LHCN-M2 (cell line): ENCODE data around the gene NUDT6. TPM values are rescaled to one million over a fixed set of nuclear protein-coding genes. Genes with fewer than 3 reads are reported as not detected.
A peak's percentile ranks its signal among the peaks of the same experiment; 100 is the strongest.

Experiments
- DNase-seq: peaks from one replicate; pipeline ENCODE4 v3.0.0-alpha.2; 2012; ENCODE audit warnings: low read depth
- total RNA-seq: library from RNA; depleted of rRNA; stranded (reverse); fragments of >200 nt; gene quantifications from 2 replicates; pipeline ENCODE4 v1.2.3, GENCODE V29; 2014

The NUDT6 gene
- total RNA-seq, 1 experiment from 2014 or later: 14.1 TPM

GRCh38 chr4:122914292-122914904, 8.0 kb downstream of the NUDT6 start:
- DNase-seq: peak; percentile 58

GRCh38 chr4:122912810-122913575, 9.4 kb downstream of the NUDT6 start:
- DNase-seq: peak; percentile 46

GRCh38 chr4:122911588-122911987, 10.8 kb downstream of the NUDT6 start:
- no peak for DNase-seq

DNA sequence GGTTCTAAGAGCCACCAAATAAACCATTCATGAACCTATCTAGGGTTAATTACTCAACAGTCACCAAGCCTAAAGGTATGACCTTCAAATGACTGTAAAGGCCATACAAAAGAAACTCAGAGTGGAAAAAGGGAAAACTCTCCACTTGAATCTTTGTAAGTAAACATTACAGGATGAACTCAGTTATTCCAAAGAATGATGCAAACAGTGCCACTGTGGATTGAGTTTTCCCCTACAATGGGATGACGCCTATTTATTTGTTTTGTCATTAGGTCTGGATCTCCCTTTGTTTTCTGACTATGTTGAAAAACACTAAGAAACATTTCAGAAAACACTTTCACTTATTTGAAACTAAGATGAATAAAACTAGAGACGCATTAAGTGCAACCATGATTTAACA, 12.7 kb downstream of the NUDT6 start:
- no peak for DNase-seq

- DNase-seq: no peak
Observed at GRCh38 chr4:122908223-122908622, 14.2 kb downstream of the NUDT6 start.

DNA sequence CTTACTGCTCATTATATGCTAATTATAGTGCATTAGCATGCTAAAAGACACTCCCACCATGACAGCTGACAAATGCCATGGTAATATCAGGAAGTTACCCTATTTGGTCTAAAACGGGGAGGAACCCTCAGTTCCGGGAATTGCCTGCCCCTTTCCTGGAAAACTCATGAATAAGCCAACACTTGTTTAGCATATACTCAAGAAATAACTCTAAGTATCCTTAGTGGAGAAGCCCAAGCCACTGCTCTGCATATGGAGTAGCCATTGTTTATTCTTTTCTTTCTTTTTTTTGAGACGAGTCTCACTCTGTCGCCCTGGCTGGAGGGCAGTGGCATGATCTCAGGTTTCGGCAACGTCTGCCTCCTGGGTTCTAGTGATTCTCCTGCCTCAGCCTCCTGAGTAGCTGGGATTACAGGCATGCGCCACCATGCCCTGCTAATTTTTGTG, 15.5 kb downstream of the NUDT6 start:
- DNase-seq: no peak

- DNase-seq: no peak
Observed at GRCh38 chr4:122903766-122904288, 18.6 kb downstream of the NUDT6 start.

GRCh38 chr4:122901247-122902010, 21.0 kb downstream of the NUDT6 start:
- peak; percentile 20 for DNase-seq

GRCh38 chr4:122900314-122900713, 22.1 kb downstream of the NUDT6 start:
- DNase-seq: no peak

DNA sequence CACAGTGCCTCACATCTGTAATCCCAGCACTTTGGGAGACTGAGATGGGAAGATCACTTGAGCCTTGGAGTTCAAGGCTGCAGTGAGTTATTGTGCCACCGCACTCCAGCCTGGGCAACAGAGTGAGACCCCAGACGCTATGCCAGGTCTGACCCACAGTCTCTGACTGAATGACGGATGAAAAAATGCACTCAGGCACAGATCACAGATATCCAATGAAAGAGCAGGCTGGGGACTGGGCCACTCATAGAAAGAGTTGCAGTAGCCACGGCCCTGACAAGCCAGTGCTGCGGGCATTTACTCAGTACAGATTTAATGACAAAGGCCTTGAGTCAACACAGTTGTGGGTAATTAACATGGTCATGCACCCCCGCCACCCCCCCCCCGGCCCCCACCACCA, 22.7 kb downstream of the NUDT6 start:
- no peak for DNase-seq

- peak; percentile 91 for DNase-seq
Observed at GRCh38 chr4:122898370-122899150, 23.8 kb downstream of the NUDT6 start.

- DNase-seq: no peak
Observed at GRCh38 chr4:122896270-122896669, 26.1 kb downstream of the NUDT6 start.

GRCh38 chr4:122895336-122895995, 26.9 kb downstream of the NUDT6 start:
- DNase-seq: no peak

DNA sequence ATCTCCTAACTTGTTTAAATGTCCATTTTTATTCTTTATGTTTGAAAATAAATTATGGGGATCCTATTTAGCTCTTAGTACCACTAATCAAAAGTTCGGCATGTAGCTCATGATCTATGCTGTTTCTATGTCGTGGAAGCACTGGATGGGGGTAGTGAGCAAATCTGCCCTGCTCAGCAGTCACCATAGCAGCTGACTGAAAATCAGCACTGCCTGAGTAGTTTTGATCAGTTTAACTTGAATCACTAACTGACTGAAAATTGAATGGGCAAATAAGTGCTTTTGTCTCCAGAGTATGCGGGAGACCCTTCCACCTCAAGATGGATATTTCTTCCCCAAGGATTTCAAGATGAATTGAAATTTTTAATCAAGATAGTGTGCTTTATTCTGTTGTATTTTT, 27.6 kb downstream of the NUDT6 start:
- no peak for DNase-seq

- DNase-seq: no peak
Observed at GRCh38 chr4:122890147-122890795, 32.1 kb downstream of the NUDT6 start.

GRCh38 chr4:122889726-122890125, 32.7 kb downstream of the NUDT6 start:
- no peak for DNase-seq

DNA sequence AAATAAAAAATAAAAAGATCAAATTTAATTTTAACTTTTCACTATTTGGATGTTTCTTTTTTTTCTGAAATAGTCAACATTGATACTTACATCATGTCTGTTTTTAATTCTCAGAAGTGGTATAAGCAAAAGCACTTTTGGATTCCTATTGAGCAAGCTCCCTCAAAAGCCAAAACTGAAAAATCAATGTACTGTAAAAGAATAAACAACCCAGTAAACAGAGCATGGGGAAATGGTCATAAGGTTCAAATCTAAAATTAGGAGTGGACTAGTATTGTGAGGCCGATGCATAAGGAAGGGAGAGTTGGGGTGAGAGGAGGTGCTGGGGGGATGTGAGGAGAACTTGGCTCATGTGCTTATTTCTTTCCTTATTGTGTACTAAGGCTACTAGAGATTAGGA, 37.9 kb downstream of the NUDT6 start:
- DNase-seq: no peak

- DNase-seq: no peak
Observed at GRCh38 chr4:122882857-122883735, 39.3 kb downstream of the NUDT6 start.

- DNase-seq: no peak
Observed at GRCh38 chr4:122879001-122879400, 43.4 kb downstream of the NUDT6 start.
